A549 (cell line): Measurements from ENCODE around the gene KCNAB3. TPM values are rescaled to one million over a fixed set of nuclear protein-coding genes. Genes with fewer than 3 reads are reported as not detected.

Source experiments
- ATAC-seq, 2 experiments: fragments of 200-7000 bp in 1 of 2; fragments of >200 bp in 1 of 2; cut with Nextera tagmentation in 1 of 2; cut with Tn5 transposase in 1 of 2; 3 replicates each; pipeline versions ENCODE4 v1.8.0 to v1.9.1; 2018 to 2020; ENCODE audit warnings: mild to moderate bottlenecking in 1 of 2, moderate library complexity in 1 of 2
- CTCF ChIA-PET: fragments of 300-600 bp; sonication (Branson Sonifier 250); formaldehyde crosslinking; extraction: SDS; loops from one replicate; lab custom pipeline; 2021; ENCODE audit warnings: antibody characterized with exemption, inconsistent platforms; lab: Yijun Ruan, JAX
- POLR2A ChIA-PET: fragments of 350-600 bp; formaldehyde crosslinking; extraction: SDS; loops from one replicate; lab custom pipeline; 2021; ENCODE audit warnings: antibody characterized with exemption, inconsistent platforms; lab: Yijun Ruan, JAX
- DNase-seq, 2 experiments: peaks; one replicate each; pipeline versions ENCODE4 v3.0.0 to v3.0.0-alpha.2; 2011 to 2016; ENCODE audit warnings: low read depth in 1 of 2, low spot score in 1 of 2
- FAIRE-seq: peaks from 2 replicates; lab custom pipeline; 2011; peaks lifted over from hg19 to GRCh38; lab: Jason Lieb, UNC
- H3K27ac ChIP-seq, 2 experiments: fragments of >200 bp; sonication (Bioruptor Twin); formaldehyde crosslinking; 3 replicates each; pipeline ENCODE4 v1.5.1; 2016 to 2017
- H3K4me1 ChIP-seq: fragments of >200 bp; sonication (Bioruptor Twin); formaldehyde crosslinking; 3 replicates; pipeline ENCODE4 v1.6.1; 2016
- H3K4me2 ChIP-seq: fragments of >200 bp; sonication (Bioruptor Twin); formaldehyde crosslinking; 3 replicates; pipeline ENCODE4 v1.6.1; 2016
- H3K4me3 ChIP-seq: fragments of >200 bp; sonication (Bioruptor Twin); formaldehyde crosslinking; 3 replicates; pipeline ENCODE4 v1.5.1; 2016
- H3K9me3 ChIP-seq: fragments of >200 bp; sonication (Bioruptor Twin); formaldehyde crosslinking; 3 replicates; pipeline ENCODE4 v1.6.1; 2016
- BCL3 ChIP-seq: fragments of >200 bp; sonication (Bioruptor Twin); formaldehyde crosslinking; IDR thresholded peaks from 3 replicates; pipeline ENCODE4 v1.6.1; 2016
- CHD4 ChIP-seq: fragments of 200-600 bp; sonication (generic); IDR thresholded peaks from 2 replicates; pipeline ENCODE4 v1.6.1; 2016; ENCODE audit warnings: antibody characterized with exemption, mild to moderate bottlenecking, borderline replicate concordance
- ESRRA ChIP-seq: fragments of 150-350 bp; IDR thresholded peaks from 2 replicates; pipeline ENCODE4 v1.6.1; 2014; ENCODE audit warnings: mild to moderate bottlenecking, low read length, borderline replicate concordance
- FOXS1 ChIP-seq: fragments of 250-450 bp; sonication (Bioruptor Pico); IDR thresholded peaks from 2 replicates; pipeline ENCODE4 v1.5.0; 2020; ENCODE audit warnings: mild to moderate bottlenecking, moderate library complexity
- HEYL ChIP-seq: fragments of 250-450 bp; sonication (Bioruptor Pico); IDR thresholded peaks from 2 replicates; pipeline ENCODE4 v1.8.0; 2021; ENCODE audit warnings: mild to moderate bottlenecking, moderate library complexity
- HOXA7 ChIP-seq: fragments of 250-450 bp; sonication (Bioruptor Pico); IDR thresholded peaks from 2 replicates; pipeline ENCODE4 v1.5.0; 2020; ENCODE audit warnings: mild to moderate bottlenecking, moderate library complexity
- KDM1A ChIP-seq: fragments of 200-600 bp; sonication (generic); IDR thresholded peaks from 2 replicates; pipeline ENCODE4 v1.6.1; 2016; ENCODE audit warnings: low read depth, mild to moderate bottlenecking
- KDM5A ChIP-seq: fragments of 200-600 bp; sonication (generic); IDR thresholded peaks from 2 replicates; pipeline ENCODE4 v1.6.1; 2016; ENCODE audit warnings: antibody characterized with exemption, mild to moderate bottlenecking
- MAFK ChIP-seq: fragments of 450-650 bp; IDR thresholded peaks from 2 replicates; pipeline ENCODE4 v1.6.1; 2014; ENCODE audit not compliant: partially characterized antibody
- MYC ChIP-seq: IDR thresholded peaks from 2 replicates; pipeline ENCODE4 v1.6.1; 2012; ENCODE audit warnings: mild to moderate bottlenecking, inconsistent platforms, low read length, improper control_type of control experiment, borderline replicate concordance
- NFE2L2 ChIP-seq: fragments of 150-350 bp; conservative IDR thresholded peaks from 2 replicates; pipeline ENCODE4 v1.6.1; 2014; ENCODE audit warnings: low read length
- NPAS2 ChIP-seq: fragments of 250-450 bp; sonication (Bioruptor Pico); IDR thresholded peaks from 2 replicates; pipeline ENCODE4 v1.8.0; 2022; ENCODE audit warnings: mild to moderate bottlenecking, moderate library complexity, borderline replicate concordance
- RAD21 ChIP-seq, 2 experiments: fragments of >200 bp in 1 of 2; sonication (Bioruptor Twin) in 1 of 2; formaldehyde crosslinking in 1 of 2; IDR thresholded peaks in 1 of 2; conservative IDR thresholded peaks in 1 of 2; 2 replicates in 1 of 2; 3 replicates in 1 of 2; pipeline ENCODE4 v1.6.1; 2012 to 2018; ENCODE audit warnings: inconsistent platforms in 1 of 2
- RARB ChIP-seq: fragments of 250-450 bp; sonication (Bioruptor Pico); IDR thresholded peaks from 2 replicates; pipeline ENCODE4 v1.8.0; 2021; ENCODE audit warnings: mild to moderate bottlenecking, moderate library complexity
- RNF2 ChIP-seq: fragments of 200-600 bp; sonication (generic); IDR thresholded peaks from 2 replicates; pipeline ENCODE4 v1.6.1; 2016; ENCODE audit warnings: low read depth, mild to moderate bottlenecking, antibody characterized with exemption, moderate library complexity, borderline replicate concordance
- SMC3 ChIP-seq: fragments of >200 bp; sonication (Bioruptor Twin); formaldehyde crosslinking; IDR thresholded peaks from 3 replicates; pipeline ENCODE4 v1.6.1; 2018; ENCODE audit warnings: inconsistent platforms
- TFCP2L1 ChIP-seq: fragments of 250-450 bp; sonication (Bioruptor Pico); IDR thresholded peaks from 2 replicates; pipeline ENCODE4 v1.5.0; 2021; ENCODE audit warnings: mild to moderate bottlenecking
- ZSCAN20 ChIP-seq: fragments of 250-450 bp; sonication (Bioruptor Pico); IDR thresholded peaks from 2 replicates; pipeline ENCODE4 v1.8.0; 2022; ENCODE audit warnings: mild to moderate bottlenecking, moderate library complexity
- WGBS: methylation state at CpG from one replicate; pipeline ENCODE4 v1.1.6; 2017; ENCODE audit errors: missing lambda C conversion rate; 5-methylcytosine and 5-hydroxymethylcytosine counted together
- polyA minus RNA-seq: library from RNA; depleted of rRNA, polyadenylated mRNA; stranded (reverse); fragments of >200 nt; gene quantifications from 2 replicates; pipeline ENCODE4 v1.2.3, GENCODE V29; 2011; rRNA and poly(A)+ RNA removed
- polyA plus RNA-seq, 4 experiments: library from polyadenylated mRNA; depleted of rRNA in 3 of 4; stranded (reverse); fragments of >200 nt; fragmentation: RNase III in 1 of 4; extraction: RNeasy Plus Mini Kit Qiagen cat#74134 plus additional on column Dnase treatment in 1 of 4; gene quantifications; 2 replicates in 3 of 4; 3 replicates in 1 of 4; pipeline ENCODE4 v1.2.3, GENCODE V29; 2011 to 2017
- TF ChIP-seq, protein P1 (sequence below): IDR thresholded peaks from 2 replicates; pipeline ENCODE4 v1.6.1; 2012
- TF ChIP-seq, protein P2 (sequence below): fragments of >200 bp; sonication (Bioruptor Twin); formaldehyde crosslinking; IDR thresholded peaks from 2 replicates; pipeline ENCODE4 v1.6.1; 2016

KCNAB3 gene
- polyA plus RNA-seq (2011; rRNA removed) (2.4 and 2.7 TPM in 2 replicates), polyA plus RNA-seq (2017; fragmentation: RNase III; extraction: RNeasy Plus Mini Kit Qiagen cat#74134 plus additional on column Dnase treatment) (3.2 to 4.8 TPM (median 3.4 TPM) in 3 replicates), polyA minus RNA-seq (1.6 and 2.4 TPM in 2 replicates)
- polyA plus RNA-seq (2012; cell fraction: cytosol; rRNA removed), result 2.5 and 2.7 TPM in 2 replicates
- polyA plus RNA-seq (2012; cell fraction: nucleus; rRNA removed), result 42.7 and 45.2 TPM in 2 replicates

DNA sequence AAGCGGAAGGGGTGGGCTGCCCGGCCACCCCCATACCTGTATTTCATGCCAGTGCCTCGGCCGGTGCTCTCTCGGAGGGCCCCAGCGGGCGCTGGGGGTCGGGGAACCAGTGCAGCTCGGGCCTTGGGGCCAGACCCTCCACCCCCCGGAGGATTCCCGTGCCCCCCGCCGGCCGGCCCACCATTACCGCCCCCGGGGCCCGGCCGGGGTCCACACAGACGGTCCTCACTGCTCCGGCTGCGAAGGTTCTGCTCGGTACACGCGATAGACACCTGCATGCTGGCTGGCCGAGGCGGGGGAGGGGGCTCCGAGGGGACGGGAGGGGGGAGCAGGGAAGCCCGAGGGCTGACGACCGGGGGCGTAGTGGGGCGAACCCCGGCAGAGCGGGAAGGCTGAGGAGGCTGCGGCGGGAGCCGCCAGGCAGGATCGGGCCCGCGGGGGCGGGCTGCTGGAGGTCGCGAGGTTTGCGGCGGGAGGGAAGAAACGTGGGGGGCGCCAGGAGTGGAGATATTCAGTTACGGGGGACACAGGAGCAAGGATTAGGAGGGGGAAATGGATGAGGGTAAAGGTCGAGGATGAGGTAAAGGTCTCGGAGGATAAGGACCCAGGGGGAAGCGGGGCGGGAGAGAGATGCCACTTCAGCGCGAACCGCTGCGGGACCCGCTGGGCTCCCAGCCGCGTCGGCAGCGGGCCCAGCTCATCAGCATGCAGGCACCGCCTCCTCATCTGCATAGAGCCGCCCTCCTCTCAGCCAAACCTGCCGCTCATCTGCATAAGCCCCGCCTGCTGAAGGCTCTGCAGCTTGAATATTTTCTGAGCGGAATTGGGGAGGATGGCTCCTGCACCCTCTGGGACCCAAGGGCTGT is at the start of gene KCNAB3:
KCNAB3 (minus strand) TSS at position 699 of the 866 bp plus-strand sequence; CDS start at position 278, 421 bp downstream.
- no peak within 1 kb of the TSS; the same call in 2 of the 3 replicates for H3K4me3 ChIP-seq
- ChIA-PET CTCF (interaction anchor here (1.0 to 12.0 kb wide), 5 partner anchors 11 to 189 kb away, joined by 3 to 128 read pairs (median 7); partner anchors contain the start of genes ALOXE3 and RNF227), POLR2A (no interaction called here)
- H3K9me3 ChIP-seq, result no peaks in the 10 kb centered on the region
- ATAC-seq, result no peak
- H3K27ac ChIP-seq, result no peak within 1 kb of the TSS
- peak; percentile 31 to 32 for DNase-seq
- H3K4me1 ChIP-seq, result peaks cover 21% of the 10 kb centered on the region
- no peak for TF ChIP-seq ZSCAN20 (CRISPR knock-in tag)
- no peak for TF ChIP-seq MAFK
- TF ChIP-seq BCL3, result no peak
- TF ChIP-seq, protein P1, sequence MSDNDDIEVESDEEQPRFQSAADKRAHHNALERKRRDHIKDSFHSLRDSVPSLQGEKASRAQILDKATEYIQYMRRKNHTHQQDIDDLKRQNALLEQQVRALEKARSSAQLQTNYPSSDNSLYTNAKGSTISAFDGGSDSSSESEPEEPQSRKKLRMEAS, result no peak
- TF ChIP-seq FOXS1 (CRISPR knock-in tag), result no peak
- WGBS, result 94% methylated on average over 42 of the region's 67 CpGs
- no peak for FAIRE-seq
- H3K4me2 ChIP-seq, result peak within 1 kb of the TSS; percentile 87

DNA sequence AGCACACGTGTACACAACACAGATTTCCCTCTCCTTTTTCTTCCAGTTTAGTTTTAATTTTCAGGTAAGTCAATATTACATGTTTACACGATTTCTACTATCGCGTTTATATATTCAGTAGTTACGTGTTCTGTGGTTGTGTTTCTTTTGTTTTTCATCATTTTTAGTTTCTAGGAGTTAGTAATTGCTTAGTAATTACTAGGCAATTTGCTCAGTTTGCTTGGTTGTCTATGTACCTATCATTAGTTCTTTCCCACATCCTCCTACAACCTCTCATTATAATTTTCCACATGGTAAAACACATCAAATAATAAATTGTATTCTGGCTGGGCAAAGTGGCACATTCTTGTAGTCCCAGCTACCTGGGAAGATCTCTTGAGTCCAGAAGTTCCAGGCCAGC is 48.1 kb upstream of the KCNAB3 start:
- ChIA-PET CTCF (interaction anchor here (1.1 to 19.3 kb wide), 7 partner anchors 11 to 234 kb away, joined by 3 to 470 read pairs (median 6); no protein-coding TSS in a partner anchor), POLR2A (no interaction called here)
- H3K4me3 ChIP-seq, result no peak overlapping the region
- no peaks in the 10 kb centered on the region for H3K4me1 ChIP-seq
- H3K9me3 ChIP-seq, result peaks cover 15% of the 10 kb centered on the region
- DNase-seq, result no peak
- no peak overlapping the region for H3K27ac ChIP-seq
- no peak for ATAC-seq
- no peak for TF ChIP-seq KDM5A
- no peak for TF ChIP-seq TFCP2L1 (CRISPR knock-in tag)
- TF ChIP-seq, protein P2, sequence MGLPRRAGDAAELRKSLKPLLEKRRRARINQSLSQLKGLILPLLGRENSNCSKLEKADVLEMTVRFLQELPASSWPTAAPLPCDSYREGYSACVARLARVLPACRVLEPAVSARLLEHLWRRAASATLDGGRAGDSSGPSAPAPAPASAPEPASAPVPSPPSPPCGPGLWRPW, result no peak
- no peak for TF ChIP-seq KDM1A
- no peak for TF ChIP-seq SMC3
- TF ChIP-seq HOXA7 (CRISPR knock-in tag), result no peak
- H3K4me2 ChIP-seq, result no peak overlapping the region
- peak; percentile 65 for FAIRE-seq
- WGBS, result 78% methylated on average over 5 of the region's 5 CpGs

GRCh38 chr17:7977039-7977438 is 47.4 kb upstream of the KCNAB3 start:
- ATAC-seq (no peak), FAIRE-seq (no peak), DNase-seq (no peak)
- POLR2A ChIA-PET, result no interaction called here
- peaks cover 15% of the 10 kb centered on the region for H3K9me3 ChIP-seq
- WGBS, result 45% methylated on average over 4 of the region's 4 CpGs
- H3K27ac ChIP-seq, result no peak overlapping the region
- H3K4me1 ChIP-seq, result no peaks in the 10 kb centered on the region
- no peak overlapping the region for H3K4me2 ChIP-seq
- TF ChIP-seq ESRRA (no peak), RARB (CRISPR knock-in tag) (no peak), RNF2 (no peak), NFE2L2 (no peak), RAD21 (conservative IDR thresholded peaks at IDR 0.05 in 1 of 2, IDR thresholded peaks at IDR 0.05 in 1 of 2) (no peak), HEYL (CRISPR knock-in tag) (no peak), MYC (no peak), CHD4 (no peak), NPAS2 (CRISPR knock-in tag) (no peak)
- TF ChIP-seq, protein P2, result no peak
- H3K4me3 ChIP-seq, result no peak overlapping the region
- CTCF ChIA-PET, result interaction anchor here (0.7 to 19.3 kb wide), 8 partner anchors 12 to 88 kb away, joined by 3 to 470 read pairs (median 6); no protein-coding TSS in a partner anchor
